GM18498 (cell line): ENCODE measurements around the gene ZNF831.
A peak's percentile ranks its signal among the peaks of the same experiment; 100 is the strongest.

Source experiments
- ATAC-seq: cut with Tn5 transposase; IDR thresholded peaks from one replicate; pipeline ENCODE4 v1.9.1; 2021; ENCODE audit warnings: mild to moderate bottlenecking, moderate library complexity; ENCODE audit not compliant: unreplicated experiment

The ZNF831 gene

GRCh38 chr20:59157064-59157463, 6.6 kb upstream of the ZNF831 start:
- no peak for ATAC-seq

- ATAC-seq = no peak
These were observed 6.1 kb upstream of the ZNF831 start for GRCh38 chr20:59157531-59157930.

GRCh38 chr20:59157961-59158541, 5.6 kb upstream of the ZNF831 start:
- ATAC-seq = no peak

GRCh38 chr20:59158673-59159072, 4.9 kb upstream of the ZNF831 start:
- ATAC-seq = no peak

GRCh38 chr20:59159091-59159490, 4.5 kb upstream of the ZNF831 start:
- no peak for ATAC-seq

- ATAC-seq = no peak
These were observed 3.9 kb upstream of the ZNF831 start for GRCh38 chr20:59159493-59160376.

- ATAC-seq = no peak
These were observed 3.1 kb upstream of the ZNF831 start for GRCh38 chr20:59160389-59161115.

- no peak for ATAC-seq
These were observed 1.9 kb upstream of the ZNF831 start for GRCh38 chr20:59161721-59162120.

- ATAC-seq = no peak
These were observed 1.2 kb downstream of the ZNF831 start for GRCh38 chr20:59164686-59165391.

GRCh38 chr20:59165396-59165795, 1.8 kb downstream of the ZNF831 start:
- no peak for ATAC-seq

GRCh38 chr20:59165891-59166709, 2.5 kb downstream of the ZNF831 start:
- ATAC-seq = no peak

- no peak for ATAC-seq
These were observed 7.1 kb downstream of the ZNF831 start for GRCh38 chr20:59170406-59171349.

GRCh38 chr20:59171986-59172385, 8.4 kb downstream of the ZNF831 start:
- ATAC-seq = no peak

GRCh38 chr20:59173938-59174491, 10.4 kb downstream of the ZNF831 start:
- ATAC-seq = no peak

GRCh38 chr20:59175002-59175401, 11.4 kb downstream of the ZNF831 start:
- no peak for ATAC-seq

GRCh38 chr20:59175861-59176260, 12.2 kb downstream of the ZNF831 start:
- no peak for ATAC-seq

- ATAC-seq = no peak
These were observed 13.2 kb downstream of the ZNF831 start for GRCh38 chr20:59176812-59177211.

GRCh38 chr20:59177266-59178250, 13.9 kb downstream of the ZNF831 start:
- ATAC-seq = peak; percentile 85
